ENCODE measurements around the gene FRMD5. TPM values are rescaled to one million over a fixed set of nuclear protein-coding genes. Genes with fewer than 3 reads are reported as not detected.

The FRMD5 gene
- total RNA-seq, 3 donors from 2014 or later (not counting 1 experiment from before 2014, with no cell fraction given) = not detected

GRCh38 chr15:44035781-44036699 is 159.0 kb downstream of the FRMD5 start:
- H3K4me1 Mint-ChIP-seq = no peaks in the 10 kb centered on the region
- DNase-seq (no peak), ATAC-seq (no peak)
- TF ChIP-seq CTCF (IDR thresholded peaks at IDR 0.05) = no peak
- H3K4me3 Mint-ChIP-seq = no peak overlapping the region
- H3K9me3 ChIP-seq (ENCODE audit: control insufficient read depth, insufficient read depth, low read length) = no peaks in the 10 kb centered on the region
- WGBS (ENCODE audit: insufficient coverage) = 89% methylated on average over 4 of the region's 7 CpGs
- peaks cover 0 to 2% of the 10 kb centered on the region in 2 donors for H3K9me3 Mint-ChIP-seq
- H3K27me3 ChIP-seq (ENCODE audit: control insufficient read depth, insufficient read depth, low read length) = no peaks in the 10 kb centered on the region
- H3K27ac Mint-ChIP-seq = no peak overlapping the region
- H3K4me1 ChIP-seq (ENCODE audit: control insufficient read depth, insufficient read depth, low read length) = no peaks in the 10 kb centered on the region
- H3K36me3 Mint-ChIP-seq = no peaks in the 10 kb centered on the region
- intact Hi-C loops (cut with micrococcal nuclease) = no loop called here
- peaks cover 10 to 36% of the 10 kb centered on the region in 2 donors for H3K27me3 Mint-ChIP-seq (ENCODE audit: low read depth in 2 of 2)
- no peak overlapping the region for H3K4me3 ChIP-seq (ENCODE audit: low read length)
- no peak overlapping the region for H3K27ac ChIP-seq (ENCODE audit: low read length)
- no peaks in the 10 kb centered on the region for H3K36me3 ChIP-seq (ENCODE audit: control insufficient read depth, insufficient read depth, low read length)

- H3K27ac ChIP-seq (ENCODE audit: low read length) = no peak overlapping the region
- H3K36me3 ChIP-seq (ENCODE audit: control insufficient read depth, insufficient read depth, low read length) = no peaks in the 10 kb centered on the region
- 79% methylated on average over 3 of the region's 3 CpGs for WGBS (ENCODE audit: insufficient coverage)
- peaks cover 6 to 38% of the 10 kb centered on the region in 2 donors for H3K27me3 Mint-ChIP-seq (ENCODE audit: low read depth in 2 of 2)
- ATAC-seq = no peak
- no peak overlapping the region for H3K4me3 Mint-ChIP-seq
- no peak for TF ChIP-seq CTCF (IDR thresholded peaks at IDR 0.05)
- intact Hi-C loops (cut with micrococcal nuclease) = no loop called here
- no peak for DNase-seq
- H3K4me1 ChIP-seq (ENCODE audit: control insufficient read depth, insufficient read depth, low read length) = no peaks in the 10 kb centered on the region
- H3K9me3 ChIP-seq (ENCODE audit: control insufficient read depth, insufficient read depth, low read length) = no peaks in the 10 kb centered on the region
- H3K4me3 ChIP-seq (ENCODE audit: low read length) = no peak overlapping the region
- peaks cover 0 to 2% of the 10 kb centered on the region in 2 donors for H3K9me3 Mint-ChIP-seq
- H3K27me3 ChIP-seq (ENCODE audit: control insufficient read depth, insufficient read depth, low read length) = no peaks in the 10 kb centered on the region
- H3K36me3 Mint-ChIP-seq = no peaks in the 10 kb centered on the region
- no peaks in the 10 kb centered on the region for H3K4me1 Mint-ChIP-seq
- H3K27ac Mint-ChIP-seq = no peak overlapping the region
Measured at GRCh38 chr15:44034933-44035624, 160.0 kb downstream of the FRMD5 start.

GRCh38 chr15:44034334-44034733 is 160.7 kb downstream of the FRMD5 start:
- Mint-ChIP-seq H3K27ac (no peak overlapping the region), H3K27me3 (ENCODE audit: low read depth in 2 of 2) (peaks cover 4 to 32% of the 10 kb centered on the region in 2 donors), H3K4me3 (no peak overlapping the region), H3K4me1 (no peaks in the 10 kb centered on the region), H3K9me3 (no peaks in the 10 kb centered on the region), H3K36me3 (no peaks in the 10 kb centered on the region)
- TF ChIP-seq CTCF (IDR thresholded peaks at IDR 0.05) = no peak
- Histone ChIP-seq H3K36me3 (ENCODE audit: control insufficient read depth, insufficient read depth, low read length) (no peaks in the 10 kb centered on the region), H3K9me3 (ENCODE audit: control insufficient read depth, insufficient read depth, low read length) (no peaks in the 10 kb centered on the region), H3K27ac (ENCODE audit: low read length) (no peak overlapping the region), H3K27me3 (ENCODE audit: control insufficient read depth, insufficient read depth, low read length) (no peaks in the 10 kb centered on the region), H3K4me1 (ENCODE audit: control insufficient read depth, insufficient read depth, low read length) (no peaks in the 10 kb centered on the region), H3K4me3 (ENCODE audit: low read length) (no peak overlapping the region)
- intact Hi-C loops (cut with micrococcal nuclease) = no loop called here
- ATAC-seq (no peak), DNase-seq (no peak)
- 90% methylated on average over 2 of the region's 2 CpGs for WGBS (ENCODE audit: insufficient coverage)
